GM23248 (cell line): ENCODE measurements around the gene ACACA.

ENCODE experiments used
- EZH2 ChIP-seq: fragments of 200-600 bp; sonication (generic); IDR thresholded peaks from 2 replicates; pipeline ENCODE4 v1.6.1; 2018; ENCODE audit warnings: antibody characterized with exemption, mild to moderate bottlenecking; ENCODE audit not compliant: insufficient read depth, poor library complexity, severe bottlenecking
- EZH2phosphoT487 ChIP-seq: fragments of 200-600 bp; sonication (generic); IDR thresholded peaks from 2 replicates; pipeline ENCODE4 v1.6.1; 2018; ENCODE audit warnings: antibody characterized with exemption, moderate library complexity, mild to moderate bottlenecking, low read depth; ENCODE audit not compliant: insufficient read depth

- no peak for TF ChIP-seq EZH2phosphoT487
- no peak for TF ChIP-seq EZH2
These were observed 209.3 kb downstream of the ACACA start for GRCh38 chr17:37197336-37197735.
